GM18907 (cell line): ENCODE measurements around the gene ZNF592.

Experiments
- ATAC-seq: cut with Tn5 transposase; IDR thresholded peaks from one replicate; pipeline ENCODE4 v1.9.1; 2021; ENCODE audit warnings: mild to moderate bottlenecking, moderate library complexity; ENCODE audit not compliant: unreplicated experiment

ZNF592 gene

GRCh38 chr15:84804005-84804900 is 55.9 kb downstream of the ZNF592 start:
- no peak for ATAC-seq

- ATAC-seq, result no peak
Observed at GRCh38 chr15:84805221-84805620, 56.8 kb downstream of the ZNF592 start.

GRCh38 chr15:84807228-84807627 is 58.8 kb downstream of the ZNF592 start:
- ATAC-seq, result no peak

GRCh38 chr15:84810073-84810840 is 61.9 kb downstream of the ZNF592 start:
- no peak for ATAC-seq

- no peak for ATAC-seq
Observed at GRCh38 chr15:84811151-84811550, 62.8 kb downstream of the ZNF592 start.

GRCh38 chr15:84811828-84812227 is 63.4 kb downstream of the ZNF592 start:
- ATAC-seq, result no peak

- ATAC-seq, result no peak
Observed at GRCh38 chr15:84812842-84813241, 64.5 kb downstream of the ZNF592 start.

- no peak for ATAC-seq
Observed at GRCh38 chr15:84813435-84813834, 65.0 kb downstream of the ZNF592 start.

- no peak for ATAC-seq
Observed at GRCh38 chr15:84813931-84814330, 65.5 kb downstream of the ZNF592 start.

- ATAC-seq, result no peak
Observed at GRCh38 chr15:84814916-84815315, 66.5 kb downstream of the ZNF592 start.

GRCh38 chr15:84816694-84817465 is 68.5 kb downstream of the ZNF592 start, which contains the start of gene ALPK3:
Gene ALPK3 (plus strand): TSS chr15:84817356. CDS start chr15:84817453, 97 bp downstream.
- no peak for ATAC-seq

GRCh38 chr15:84817466-84818081 is 69.2 kb downstream of the ZNF592 start:
- no peak for ATAC-seq

- ATAC-seq, result no peak
Observed at GRCh38 chr15:84818261-84819131, 70.1 kb downstream of the ZNF592 start.

GRCh38 chr15:84819291-84819768 is 70.9 kb downstream of the ZNF592 start:
- ATAC-seq, result no peak

GRCh38 chr15:84819791-84820190 is 71.4 kb downstream of the ZNF592 start:
- no peak for ATAC-seq

GRCh38 chr15:84821501-84822021 is 73.2 kb downstream of the ZNF592 start:
- no peak for ATAC-seq

- ATAC-seq, result no peak
Observed at GRCh38 chr15:84822653-84823281, 74.4 kb downstream of the ZNF592 start.

- no peak for ATAC-seq
Observed at GRCh38 chr15:84823282-84823878, 75.0 kb downstream of the ZNF592 start.
